ENCODE results near the gene DDA1. TPM values are rescaled to one million over a fixed set of nuclear protein-coding genes. Genes with fewer than 3 reads are reported as not detected.
A peak's percentile ranks its signal among the peaks of the same experiment; 100 is the strongest.

Gene DDA1
- total and polyA plus RNA-seq, 9 of the 15 experiments (the other 6 are each of a cell fraction or from before 2014, with no cell fraction given), result 1.4 to 83.8 (median 33.8) TPM

DNA sequence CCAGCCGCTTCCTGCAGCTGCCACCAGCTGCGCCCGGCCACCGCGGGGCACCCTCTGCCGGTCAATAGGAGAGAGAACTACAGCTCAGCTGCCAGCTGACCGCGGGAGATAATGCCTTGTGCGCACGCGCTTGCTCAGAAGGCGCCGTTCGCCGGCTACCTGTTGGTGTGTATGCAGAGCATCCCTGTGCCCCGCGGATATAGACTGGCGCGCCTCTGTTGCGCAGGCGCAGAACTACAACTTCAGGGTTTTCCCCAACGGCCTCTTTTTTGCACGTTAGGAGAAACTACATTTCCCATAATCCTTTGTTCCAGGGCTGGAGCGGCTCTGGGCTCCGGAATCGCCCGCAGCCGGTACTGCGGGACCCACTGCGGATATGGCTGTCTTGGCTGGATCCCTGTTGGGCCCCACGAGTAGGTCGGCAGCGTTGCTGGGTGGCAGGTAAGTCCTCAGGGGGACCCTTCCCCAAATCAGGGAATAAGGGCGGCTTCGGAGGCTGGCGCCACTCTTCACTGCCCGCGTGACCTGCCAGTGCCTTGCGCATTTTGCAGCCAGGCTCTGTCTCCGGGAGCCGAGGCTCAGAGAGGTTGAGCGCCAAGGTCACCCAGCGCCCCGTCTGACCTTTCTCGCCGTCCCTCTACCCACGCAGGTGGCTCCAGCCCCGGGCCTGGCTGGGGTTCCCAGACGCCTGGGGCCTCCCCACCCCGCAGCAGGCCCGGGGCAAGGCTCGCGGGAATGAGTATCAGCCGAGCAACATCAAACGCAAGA is 3.7 kb upstream of the DDA1 start, which contains the start of gene MRPL34 (continued):
- TF ChIP-seq BCLAF1 (IDR thresholded peaks at IDR 0.05; ENCODE audit: borderline replicate concordance in 1 of 2, control insufficient read depth in 1 of 2, low read depth in 2 of 2, low read length in 1 of 2) (no peak), CEBPG (CRISPR knock-in tag; IDR thresholded peaks at IDR 0.05) (peak; percentile 28; the same call in 1 of the 2 replicates), CEBPG (tag; conservative IDR thresholded peaks at IDR 0.05 in 1 of 2, IDR thresholded peaks at IDR 0.05 in 1 of 2) (no peak), IFI16 (CRISPR knock-in tag; IDR thresholded peaks at IDR 0.05) (no peak), THAP12 (CRISPR knock-in tag; IDR thresholded peaks at IDR 0.05) (no peak), CC2D1A (IDR thresholded peaks at IDR 0.05) (no peak), FOXP4 (CRISPR knock-in tag; IDR thresholded peaks at IDR 0.05; ENCODE audit: borderline replicate concordance) (no peak), CTCF (IDR thresholded peaks at IDR 0.05 in 2 of 3, conservative IDR thresholded peaks at IDR 0.05 in 1 of 3; ENCODE audit: insufficient read depth in 2 of 3, low read depth in 1 of 3, low read length in 3 of 3) (peak; percentile 83 to 97 (median 93)), ZNF408 (CRISPR knock-in tag; IDR thresholded peaks at IDR 0.05; ENCODE audit: low read depth) (no peak), PRPF4 (IDR thresholded peaks at IDR 0.05; ENCODE audit: insufficient read depth, low read depth, low read length, poor library complexity, severe bottlenecking) (no peak), SMARCC2 (IDR thresholded peaks at IDR 0.05; ENCODE audit: low read depth) (no peak), PCBP2 (IDR thresholded peaks at IDR 0.05; ENCODE audit: low read depth, low read length, poor library complexity, severe bottlenecking) (no peak)
- TF ChIP-seq, protein P1, sequence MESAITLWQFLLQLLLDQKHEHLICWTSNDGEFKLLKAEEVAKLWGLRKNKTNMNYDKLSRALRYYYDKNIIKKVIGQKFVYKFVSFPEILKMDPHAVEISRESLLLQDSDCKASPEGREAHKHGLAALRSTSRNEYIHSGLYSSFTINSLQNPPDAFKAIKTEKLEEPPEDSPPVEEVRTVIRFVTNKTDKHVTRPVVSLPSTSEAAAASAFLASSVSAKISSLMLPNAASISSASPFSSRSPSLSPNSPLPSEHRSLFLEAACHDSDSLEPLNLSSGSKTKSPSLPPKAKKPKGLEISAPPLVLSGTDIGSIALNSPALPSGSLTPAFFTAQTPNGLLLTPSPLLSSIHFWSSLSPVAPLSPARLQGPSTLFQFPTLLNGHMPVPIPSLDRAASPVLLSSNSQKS (CRISPR knock-in tag; IDR thresholded peaks at IDR 0.05), result no peak
- TF ChIP-seq, protein P2, sequence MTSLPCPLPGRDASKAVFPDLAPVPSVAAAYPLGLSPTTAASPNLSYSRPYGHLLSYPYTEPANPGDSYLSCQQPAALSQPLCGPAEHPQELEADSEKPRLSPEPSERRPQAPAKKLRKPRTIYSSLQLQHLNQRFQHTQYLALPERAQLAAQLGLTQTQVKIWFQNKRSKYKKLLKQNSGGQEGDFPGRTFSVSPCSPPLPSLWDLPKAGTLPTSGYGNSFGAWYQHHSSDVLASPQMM (CRISPR knock-in tag; IDR thresholded peaks at IDR 0.05), result no peak

All from K562 (cell line).